Neural progenitor cell (in vitro differentiated cells): Measurements from ENCODE around the gene ATP6V1G1. TPM values are rescaled to one million over a fixed set of nuclear protein-coding genes. Genes with fewer than 3 reads are reported as not detected.

Source experiments
- DNase-seq: peaks from one replicate; pipeline ENCODE4 v3.0.0-alpha.2; 2016; ENCODE audit warnings: low spot score
- H2AFZ ChIP-seq: fragments of 200-600 bp; sonication (generic); replicated peaks from 2 replicates; pipeline ENCODE4 v1.6.1; 2016; ENCODE audit warnings: antibody characterized with exemption
- H3F3A ChIP-seq: fragments of 200-600 bp; sonication (generic); 2 replicates; pipeline ENCODE4 v1.6.1; 2016; ENCODE audit warnings: antibody characterized with exemption, low read depth
- H3K27ac ChIP-seq: fragments of 200-600 bp; sonication (generic); 2 replicates; pipeline ENCODE4 v1.5.1; 2016; ENCODE audit warnings: mild to moderate bottlenecking
- H3K27me3 ChIP-seq: fragments of 200-600 bp; sonication (generic); 2 replicates; pipeline ENCODE4 v1.6.1; 2016; ENCODE audit warnings: mild to moderate bottlenecking, moderate library complexity
- H3K36me3 ChIP-seq: fragments of 200-600 bp; sonication (generic); 2 replicates; pipeline ENCODE4 v1.5.1; 2016
- H3K4me1 ChIP-seq: fragments of 200-600 bp; sonication (generic); 2 replicates; pipeline ENCODE4 v1.6.1; 2016; ENCODE audit warnings: mixed run types
- H3K4me2 ChIP-seq: fragments of 200-600 bp; sonication (generic); 2 replicates; pipeline ENCODE4 v1.6.1; 2016
- H3K4me3 ChIP-seq: fragments of 200-600 bp; sonication (generic); 2 replicates; pipeline ENCODE4 v1.5.1; 2016
- H3K79me2 ChIP-seq: fragments of 200-600 bp; sonication (generic); 2 replicates; pipeline ENCODE4 v1.6.1; 2016; ENCODE audit warnings: low read depth
- H3K9ac ChIP-seq: fragments of 200-600 bp; sonication (generic); 2 replicates; pipeline ENCODE4 v1.6.1; 2016
- H3K9me3 ChIP-seq: fragments of 200-600 bp; sonication (generic); 2 replicates; pipeline ENCODE4 v1.5.1; 2016; ENCODE audit warnings: low read depth
- H4K20me1 ChIP-seq: fragments of 200-600 bp; sonication (generic); 2 replicates; pipeline ENCODE4 v1.6.1; 2016; ENCODE audit warnings: low read depth
- H3K27ac Mint-ChIP-seq: 3 replicates; pipeline ENCODE4 v1.8.0; 2021; ENCODE audit warnings: mixed read lengths
- H3K27me3 Mint-ChIP-seq: 2 replicates; pipeline ENCODE4 v1.8.0; 2022; ENCODE audit warnings: low read depth, mild to moderate bottlenecking, inconsistent platforms, moderate library complexity, mixed read lengths; ENCODE audit not compliant: insufficient read depth
- H3K36me3 Mint-ChIP-seq: 3 replicates; pipeline ENCODE4 v1.8.0; 2021; ENCODE audit warnings: mixed read lengths
- H3K4me1 Mint-ChIP-seq: 3 replicates; pipeline ENCODE4 v1.8.0; 2021; ENCODE audit warnings: mixed read lengths
- H3K4me3 Mint-ChIP-seq: 3 replicates; pipeline ENCODE4 v1.8.0; 2021; ENCODE audit warnings: mild to moderate bottlenecking, moderate library complexity, mixed read lengths
- H3K9me3 Mint-ChIP-seq: 3 replicates; pipeline ENCODE4 v1.8.0; 2020; ENCODE audit warnings: mixed read lengths
- CTCF ChIP-seq: fragments of 200-600 bp; sonication (generic); IDR thresholded peaks from 2 replicates; pipeline ENCODE4 v1.5.1; 2017; ENCODE audit warnings: antibody characterized with exemption, mild to moderate bottlenecking
- EZH2 ChIP-seq: fragments of 200-600 bp; sonication (generic); IDR thresholded peaks from 2 replicates; pipeline ENCODE4 v1.6.1; 2017; ENCODE audit warnings: antibody characterized with exemption, mild to moderate bottlenecking, moderate library complexity
- EZH2phosphoT487 ChIP-seq: fragments of 200-600 bp; sonication (generic); IDR thresholded peaks from 2 replicates; pipeline ENCODE4 v1.6.1; 2017; ENCODE audit warnings: antibody characterized with exemption
- small RNA-seq: library from RNA; depleted of rRNA; stranded (forward); fragments of <200 nt; gene quantifications from one replicate; pipeline ENCODE3, GENCODE V24; 2015
- total RNA-seq: library from RNA; depleted of rRNA; stranded (reverse); fragments of >200 nt; gene quantifications from 2 replicates; pipeline ENCODE4 v1.2.3, GENCODE V29; 2015; ENCODE audit warnings: low replicate concordance

The ATP6V1G1 gene
- total RNA-seq, 1 donor from 2014 or later, result 253 TPM

GRCh38 chr9:114641967-114642366 is 54.4 kb downstream of the ATP6V1G1 start:
- Histone ChIP-seq H3K4me3 (no peak overlapping the region), H4K20me1 (no peaks in the 10 kb centered on the region), H3K9me3 (no peaks in the 10 kb centered on the region), H3K4me2 (no peak overlapping the region), H3K27ac (no peak overlapping the region), H3K27me3 (no peaks in the 10 kb centered on the region), H2AFZ (no peak overlapping the region), H3K79me2 (no peaks in the 10 kb centered on the region), H3K9ac (no peak overlapping the region), H3F3A (no peaks in the 10 kb centered on the region), H3K36me3 (no peaks in the 10 kb centered on the region), H3K4me1 (no peaks in the 10 kb centered on the region)
- Mint-ChIP-seq H3K4me3 (no peak overlapping the region), H3K36me3 (peaks cover 2% of the 10 kb centered on the region), H3K27me3 (no peaks in the 10 kb centered on the region), H3K27ac (no peak overlapping the region), H3K9me3 (peaks cover 5% of the 10 kb centered on the region), H3K4me1 (no peaks in the 10 kb centered on the region)
- no peak for DNase-seq
- no peak for TF ChIP-seq CTCF
- TF ChIP-seq EZH2phosphoT487, result no peak
- no peak for TF ChIP-seq EZH2

GRCh38 chr9:114643001-114643400 is 55.4 kb downstream of the ATP6V1G1 start:
- H3K27me3 ChIP-seq, result no peaks in the 10 kb centered on the region
- no peaks in the 10 kb centered on the region for H3K27me3 Mint-ChIP-seq
- H3K4me1 Mint-ChIP-seq, result no peaks in the 10 kb centered on the region
- H3K9me3 Mint-ChIP-seq, result peaks cover 7% of the 10 kb centered on the region
- no peak overlapping the region for H3K27ac Mint-ChIP-seq
- no peak overlapping the region for H3K9ac ChIP-seq
- no peak overlapping the region for H3K4me3 Mint-ChIP-seq
- H3K4me2 ChIP-seq, result no peak overlapping the region
- H3F3A ChIP-seq, result no peaks in the 10 kb centered on the region
- TF ChIP-seq EZH2, result no peak
- no peak for TF ChIP-seq CTCF
- TF ChIP-seq EZH2phosphoT487, result no peak
- peaks cover 2% of the 10 kb centered on the region for H3K36me3 Mint-ChIP-seq
- no peaks in the 10 kb centered on the region for H3K4me1 ChIP-seq
- DNase-seq, result no peak
- no peak overlapping the region for H3K27ac ChIP-seq
- no peaks in the 10 kb centered on the region for H3K36me3 ChIP-seq
- H3K9me3 ChIP-seq, result no peaks in the 10 kb centered on the region
- H4K20me1 ChIP-seq, result no peaks in the 10 kb centered on the region
- no peaks in the 10 kb centered on the region for H3K79me2 ChIP-seq
- no peak overlapping the region for H2AFZ ChIP-seq
- no peak overlapping the region for H3K4me3 ChIP-seq

- H3K9ac ChIP-seq, result no peak overlapping the region
Measured at GRCh38 chr9:114643896-114644295, 56.3 kb downstream of the ATP6V1G1 start.

More at GRCh38 chr9:114643896-114644295, 56.3 kb downstream of the ATP6V1G1 start:
- Mint-ChIP-seq H3K27me3 (no peaks in the 10 kb centered on the region), H3K36me3 (peaks cover 2% of the 10 kb centered on the region), H3K27ac (no peak overlapping the region), H3K9me3 (peaks cover 7% of the 10 kb centered on the region), H3K4me3 (no peak overlapping the region), H3K4me1 (no peaks in the 10 kb centered on the region)
- Histone ChIP-seq H3K36me3 (no peaks in the 10 kb centered on the region), H3K4me3 (no peak overlapping the region), H3K4me2 (no peak overlapping the region), H3K27me3 (no peaks in the 10 kb centered on the region), H2AFZ (no peak overlapping the region), H3K9me3 (no peaks in the 10 kb centered on the region), H3K79me2 (no peaks in the 10 kb centered on the region), H3K27ac (no peak overlapping the region), H3F3A (no peaks in the 10 kb centered on the region), H4K20me1 (no peaks in the 10 kb centered on the region), H3K4me1 (no peaks in the 10 kb centered on the region)
- TF ChIP-seq EZH2phosphoT487, result no peak
- no peak for TF ChIP-seq EZH2
- TF ChIP-seq CTCF, result no peak
- no peak for DNase-seq

Small RNAs within 50 kb of the gene (small RNA-seq; reads per million reads assigned to genes)
- gene RF00019, result not detected

Other genes with a start within 250 kb of the ATP6V1G1 start
- gene AKNA, start 199.8 kb upstream of the ATP6V1G1 start, total RNA-seq, result 11.4 and 13.4 TPM in 2 replicates
- gene WHRN, start 82.3 kb upstream of the ATP6V1G1 start, total RNA-seq, result 1.1 and 6.6 TPM in 2 replicates
- 0.65 and 0.77 TPM in 2 replicates for gene TMEM268, start 23.5 kb downstream of the ATP6V1G1 start, total RNA-seq
- gene TEX53, start 70.0 kb downstream of the ATP6V1G1 start, total RNA-seq, result not detected in 2 replicates
- gene TEX48, start 94.4 kb downstream of the ATP6V1G1 start, total RNA-seq, result not detected in 2 replicates
- not detected in 2 replicates for gene TNFSF15, start 218.3 kb downstream of the ATP6V1G1 start, total RNA-seq